HG03575 (cell line): Measurements from ENCODE around the gene STAMBP.
"Not testable (repeated sequence)": the region's sequence is repeated elsewhere in the genome, so short reads cannot be mapped to it uniquely, and the experiment has no call there.

ENCODE experiments used
- ATAC-seq: cut with Tn5 transposase; IDR thresholded peaks from one replicate; pipeline ENCODE4 v1.9.1; 2021; ENCODE audit not compliant: unreplicated experiment, insufficient number of reproducible peaks, low FRiP score; ENCODE audit errors: extremely low read depth

STAMBP gene

GRCh38 chr2:73877071-73877802 is 48.5 kb downstream of the STAMBP start:
- ATAC-seq: no peak

- not testable (repeated sequence) for ATAC-seq
Measured at GRCh38 chr2:73877984-73878383, 49.2 kb downstream of the STAMBP start.

DNA sequence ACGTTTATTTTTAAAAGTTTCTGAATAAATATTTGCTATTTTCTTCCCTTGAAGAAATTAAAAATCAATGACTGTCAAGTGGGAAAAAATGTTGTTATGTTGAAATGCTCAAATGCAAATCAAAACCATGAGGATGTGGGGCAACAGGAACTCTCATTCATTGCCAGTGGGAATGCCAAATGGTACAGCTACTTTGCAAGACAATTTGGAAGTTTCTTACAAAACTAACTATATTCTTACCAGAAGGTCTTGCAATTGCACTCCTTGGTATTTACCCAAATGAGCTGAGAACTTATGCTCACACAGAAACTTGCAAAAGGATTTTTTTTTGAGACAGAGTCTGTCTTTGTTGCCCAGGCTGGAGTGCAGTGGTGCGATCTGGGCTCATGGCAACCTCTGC is 56.6 kb downstream of the STAMBP start:
- no peak for ATAC-seq

DNA sequence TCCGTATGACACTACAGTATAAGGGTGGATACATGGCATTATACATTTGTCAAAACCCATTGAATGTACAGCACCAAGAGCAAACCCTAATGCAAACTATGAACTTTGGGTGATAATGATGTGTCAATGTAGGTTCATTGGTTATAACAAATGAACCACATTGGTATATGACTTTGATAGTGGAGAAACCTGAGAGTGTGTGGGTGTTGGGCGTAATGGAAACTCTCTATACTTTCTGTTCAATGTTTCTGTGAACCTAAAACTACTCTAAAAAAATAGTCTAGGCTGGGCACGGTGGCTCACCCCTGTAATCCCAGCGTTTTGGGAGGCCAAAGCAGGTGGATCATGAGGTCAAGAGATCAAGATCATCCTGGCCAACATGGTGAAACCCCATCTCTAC is 57.6 kb downstream of the STAMBP start:
- no peak for ATAC-seq

DNA sequence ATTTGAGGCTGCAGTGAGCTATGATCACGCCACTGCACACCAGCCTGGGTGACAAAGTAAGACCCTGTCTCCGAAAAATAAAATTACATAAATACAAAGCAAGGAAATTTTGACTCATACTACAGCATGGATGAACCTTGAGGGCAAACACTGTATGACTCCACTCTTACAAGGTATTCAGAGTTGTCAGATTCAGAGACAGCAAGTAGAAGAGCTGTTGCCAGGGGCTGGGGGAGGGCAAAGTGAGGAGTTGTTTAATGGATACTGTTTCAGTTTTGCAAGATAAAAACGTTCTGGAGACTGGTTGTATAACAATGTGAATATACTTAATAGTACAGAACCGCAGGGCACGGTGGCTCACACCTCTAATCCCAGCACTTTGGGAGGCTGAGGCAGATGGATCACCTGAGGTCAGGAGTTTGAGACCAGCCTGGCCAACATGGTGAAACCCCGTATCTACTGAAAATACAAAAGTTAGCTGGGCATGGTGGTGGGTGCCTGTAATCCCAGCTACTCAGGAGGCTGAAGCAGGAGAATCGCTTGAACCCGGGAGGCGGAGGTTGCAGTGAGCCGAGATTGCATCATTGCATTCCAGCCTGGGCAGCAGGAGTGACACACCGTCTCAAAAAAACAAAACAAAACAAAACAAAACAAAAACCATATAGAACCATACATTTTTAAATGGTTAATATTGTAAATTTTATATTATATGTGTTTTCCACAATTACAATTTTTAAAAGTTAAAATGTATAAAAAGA is 59.0 kb downstream of the STAMBP start:
- ATAC-seq: not testable (repeated sequence)

DNA sequence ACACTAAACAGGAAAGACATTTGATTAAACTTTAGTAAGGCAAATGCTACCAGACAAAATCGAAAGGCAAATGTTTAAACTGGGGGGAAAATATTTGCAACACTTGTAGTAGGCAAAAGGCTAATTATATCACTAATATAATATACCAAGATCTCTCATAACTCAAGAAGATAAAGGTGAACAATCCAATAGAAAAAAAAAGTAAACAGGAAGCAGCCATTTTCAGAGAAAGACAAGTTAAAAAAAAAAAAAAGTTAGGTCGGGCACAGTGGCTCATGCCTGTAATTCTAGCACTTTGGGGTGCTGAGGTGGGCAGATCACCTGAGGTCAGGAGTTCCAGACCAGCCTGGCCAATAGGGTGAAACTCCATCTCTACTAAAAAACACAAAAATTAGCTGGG is 59.6 kb downstream of the STAMBP start:
- ATAC-seq: no peak

DNA sequence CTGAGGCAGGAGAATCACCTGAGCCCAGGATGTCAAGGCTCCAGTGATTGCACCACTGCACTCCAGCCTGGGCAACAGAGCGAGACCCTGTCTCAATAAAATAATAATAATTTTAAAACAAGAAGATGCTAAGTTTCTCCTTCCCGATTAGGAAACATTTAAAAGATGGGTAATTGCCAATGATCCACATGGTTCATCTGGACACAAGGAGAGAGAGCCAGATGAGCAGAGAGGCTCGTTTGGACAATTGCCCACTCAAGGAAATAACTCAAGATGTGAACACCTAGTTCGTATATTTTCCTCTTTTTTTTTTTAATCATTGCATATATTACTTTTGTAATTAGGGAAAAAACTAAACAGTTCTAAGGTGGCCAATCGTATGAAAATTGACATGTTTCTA is 60.4 kb downstream of the STAMBP start:
- ATAC-seq: no peak

- ATAC-seq: no peak
Measured at GRCh38 chr2:73890301-73891092, 61.7 kb downstream of the STAMBP start.

DNA sequence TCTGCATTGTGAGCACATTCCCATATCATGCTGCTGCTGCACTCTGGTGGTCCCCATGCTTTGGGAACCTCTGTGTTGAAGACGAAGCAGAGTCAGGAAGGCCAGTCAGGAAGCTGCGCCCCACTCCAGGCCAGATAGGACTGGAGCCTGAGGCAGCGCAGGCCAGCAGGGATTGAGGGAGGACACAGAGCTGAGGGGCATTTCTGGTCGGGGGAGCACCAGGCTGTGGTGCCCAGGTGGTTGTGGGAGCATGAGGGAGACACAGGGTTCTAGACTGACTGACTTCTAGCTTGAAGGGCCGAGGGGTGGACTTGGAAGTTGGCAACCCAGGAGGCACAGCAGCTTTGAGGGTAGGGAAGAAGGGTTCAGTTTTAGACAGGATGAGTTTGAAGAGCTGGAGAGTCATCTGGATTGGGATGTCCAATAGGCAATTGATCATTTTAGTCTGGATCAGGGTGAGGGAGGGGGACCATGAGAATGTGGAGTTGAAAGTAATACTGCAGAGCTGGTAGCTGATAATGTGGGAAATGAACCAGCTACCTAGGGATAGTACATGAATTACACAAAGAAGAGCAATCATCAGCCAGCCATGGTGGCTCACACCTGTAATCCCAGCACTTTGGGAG is 62.6 kb downstream of the STAMBP start:
- no peak for ATAC-seq

- no peak for ATAC-seq
Measured at GRCh38 chr2:73892631-73893329, 64.0 kb downstream of the STAMBP start, which contains the start of gene ACTG2. Gene ACTG2 (plus strand): TSS chr2:73893008. CDS start chr2:73901312, 8,304 bp downstream.

DNA sequence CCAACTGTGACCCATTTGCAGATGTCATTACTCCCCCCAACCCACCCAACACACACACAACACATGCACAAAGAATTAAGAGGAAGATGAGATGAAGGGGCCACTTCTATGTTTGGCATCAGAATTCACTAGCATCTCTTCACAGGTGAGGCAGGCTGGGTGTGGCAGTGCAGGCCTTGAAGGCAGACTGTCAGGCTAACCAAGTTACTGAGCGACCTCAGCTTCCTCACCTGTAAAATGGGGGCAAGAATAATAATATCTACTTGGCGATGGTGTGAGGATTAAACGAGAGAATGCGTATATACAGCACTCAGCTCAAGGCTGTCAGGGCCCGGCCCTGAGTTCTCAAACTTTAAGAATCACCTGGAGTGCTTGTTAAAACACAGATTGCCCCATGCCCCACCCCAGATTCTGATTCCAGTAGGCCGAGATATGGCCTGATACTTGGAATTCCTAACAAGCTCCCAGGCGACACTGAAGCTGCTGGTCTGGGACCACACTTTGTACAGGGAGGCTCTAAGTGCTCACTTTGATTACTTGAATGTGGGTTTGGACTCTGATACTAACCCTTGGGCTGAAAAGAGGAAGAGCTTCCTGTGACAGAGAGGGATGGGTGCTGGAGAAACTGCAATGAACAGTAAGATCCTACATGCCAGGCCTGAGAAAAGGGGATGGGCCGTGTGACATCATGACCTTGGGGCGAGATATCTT is 65.2 kb downstream of the STAMBP start:
- no peak for ATAC-seq

DNA sequence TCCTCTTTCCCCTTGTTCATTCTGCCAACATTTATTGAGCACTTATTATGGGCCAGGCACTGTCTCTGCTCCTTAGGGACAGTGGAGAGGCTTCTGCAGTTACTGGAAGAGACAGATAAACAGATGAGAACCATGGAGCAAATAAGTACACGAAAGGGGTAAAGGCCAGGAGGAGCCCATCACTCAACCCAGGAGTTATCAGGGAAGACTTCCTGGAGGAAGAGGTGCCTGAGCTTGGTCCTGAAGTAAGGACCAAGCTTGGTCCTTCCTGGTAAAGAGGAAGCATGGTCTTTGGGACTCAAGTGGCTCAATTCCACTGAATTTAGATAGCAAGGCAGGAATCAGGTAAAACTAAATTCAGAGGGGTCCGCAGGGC is 65.7 kb downstream of the STAMBP start:
- no peak for ATAC-seq

DNA sequence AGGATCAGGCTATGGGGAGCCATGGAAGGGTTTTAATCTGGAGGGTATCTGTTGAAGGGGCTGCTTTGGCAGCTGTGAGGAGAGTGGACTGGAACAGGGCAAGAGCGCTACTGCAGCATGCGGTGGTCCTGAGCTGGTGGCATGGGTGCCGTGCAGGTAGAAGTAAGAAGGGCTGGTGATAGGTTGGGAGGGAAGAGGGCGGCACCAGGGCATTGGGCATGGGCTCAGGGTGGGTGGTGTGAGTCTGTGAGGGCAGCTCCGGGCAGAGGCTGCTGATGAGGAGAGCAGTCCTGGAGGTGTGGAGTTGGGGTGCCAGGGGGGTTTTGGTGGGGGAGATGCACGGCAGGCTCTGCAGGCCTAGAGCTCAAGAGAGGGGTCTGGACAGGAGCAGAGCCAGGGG is 66.1 kb downstream of the STAMBP start:
- no peak for ATAC-seq

DNA sequence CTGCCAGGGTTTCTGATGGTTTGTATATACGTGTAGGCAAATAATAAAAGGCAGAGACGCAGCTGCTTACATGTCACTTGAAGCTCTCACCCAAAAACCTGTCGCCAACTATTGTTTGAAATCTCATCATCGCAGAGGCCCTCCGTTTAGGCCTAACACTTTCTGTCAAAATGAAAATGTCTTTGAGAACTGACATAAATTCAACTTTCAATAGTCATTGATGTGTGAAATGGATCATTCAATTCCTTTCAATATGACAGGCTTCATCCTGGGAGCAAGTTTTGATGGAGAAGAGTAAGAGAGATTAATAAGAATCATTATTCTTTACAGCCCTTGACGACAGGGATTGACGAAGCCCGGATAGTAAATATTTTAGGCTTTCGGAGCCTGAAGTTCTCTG is 66.7 kb downstream of the STAMBP start:
- ATAC-seq: no peak

GRCh38 chr2:73896362-73897239 is 67.8 kb downstream of the STAMBP start:
- ATAC-seq: no peak

DNA sequence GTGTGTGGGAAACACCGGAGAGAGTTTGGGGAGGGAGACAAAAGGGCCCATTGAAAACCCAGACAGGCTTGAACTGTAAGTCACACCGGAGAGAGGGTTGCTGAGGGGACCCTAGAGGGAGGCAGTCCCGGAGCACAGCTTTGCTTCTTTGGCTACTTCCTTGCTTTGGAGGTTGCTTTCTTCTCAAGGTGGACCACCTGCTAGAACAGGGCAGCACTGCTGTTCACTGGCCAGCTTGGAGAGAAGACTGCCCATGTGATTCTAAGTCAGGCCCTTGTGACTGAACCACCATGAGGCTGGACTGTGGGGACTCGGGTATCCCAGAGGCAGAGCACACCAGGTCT is 68.5 kb downstream of the STAMBP start:
- ATAC-seq: no peak

- no peak for ATAC-seq
Measured at GRCh38 chr2:73897934-73898333, 69.2 kb downstream of the STAMBP start.
